Muscle of arm (tissue), 12 donors: Measurements from ENCODE around the gene PROM2. TPM values are rescaled to one million over a fixed set of nuclear protein-coding genes. Genes with fewer than 3 reads are reported as not detected.

Experiments
- DNase-seq: peaks from one replicate; pipeline ENCODE4 v3.0.0-alpha.2; 2013
- polyA plus RNA-seq, 12 donors: library from polyadenylated mRNA; unstranded; fragments of 120-200 nt; gene quantifications; one replicate each; pipeline ENCODE4 v1.2.1, GENCODE V29; 2013; ENCODE audit not compliant: insufficient read length in 12 of 12

Gene PROM2
- polyA plus RNA-seq, 12 donors, result 0.41 to 15.6 (median 1.1) TPM; not detected in 2

GRCh38 chr2:95320344-95320712 lies 46.1 kb downstream of the PROM2 start:
- no peak for DNase-seq

- no peak for DNase-seq
Measured at GRCh38 chr2:95320986-95321767, 46.9 kb downstream of the PROM2 start.

DNA sequence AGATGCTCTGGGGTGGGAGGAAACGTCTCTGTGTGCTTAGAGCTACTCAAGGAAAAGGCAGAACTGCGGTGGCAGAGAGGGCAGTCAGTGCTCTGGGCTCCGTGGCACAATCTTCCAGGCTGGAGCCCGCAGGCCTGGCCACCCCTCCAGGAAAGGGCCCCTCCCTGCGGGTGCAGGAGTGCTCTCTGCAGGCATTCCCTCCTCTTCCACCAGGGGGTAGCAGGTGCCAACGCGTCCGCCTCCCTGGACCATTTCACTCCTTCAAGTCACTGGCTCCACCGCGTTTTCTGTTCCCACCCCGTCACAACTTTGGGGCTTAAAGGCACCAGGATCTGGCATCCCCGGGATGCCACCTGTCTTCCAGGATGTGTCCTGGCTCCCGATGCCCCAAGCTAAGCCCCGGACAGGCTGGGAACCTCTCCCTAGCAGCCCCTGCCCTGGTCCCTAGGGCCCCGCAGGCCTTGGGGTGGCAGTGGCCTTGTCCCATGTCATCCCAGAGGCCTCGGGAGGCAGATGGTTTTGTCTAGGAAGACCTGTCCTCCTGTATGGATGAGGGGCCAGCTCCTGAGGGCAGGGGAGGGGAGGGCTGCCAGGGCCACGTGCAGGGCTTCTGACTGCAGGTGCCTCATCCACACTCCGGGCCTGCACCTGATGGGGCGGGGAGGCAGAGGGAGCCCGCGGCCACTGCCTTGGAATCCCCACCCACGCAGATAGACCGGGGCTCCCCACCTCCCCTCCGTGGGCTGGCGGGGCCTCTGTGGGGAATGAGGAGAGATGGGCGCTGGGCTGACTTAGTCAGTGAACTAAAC lies 49.3 kb downstream of the PROM2 start:
- no peak for DNase-seq

DNA sequence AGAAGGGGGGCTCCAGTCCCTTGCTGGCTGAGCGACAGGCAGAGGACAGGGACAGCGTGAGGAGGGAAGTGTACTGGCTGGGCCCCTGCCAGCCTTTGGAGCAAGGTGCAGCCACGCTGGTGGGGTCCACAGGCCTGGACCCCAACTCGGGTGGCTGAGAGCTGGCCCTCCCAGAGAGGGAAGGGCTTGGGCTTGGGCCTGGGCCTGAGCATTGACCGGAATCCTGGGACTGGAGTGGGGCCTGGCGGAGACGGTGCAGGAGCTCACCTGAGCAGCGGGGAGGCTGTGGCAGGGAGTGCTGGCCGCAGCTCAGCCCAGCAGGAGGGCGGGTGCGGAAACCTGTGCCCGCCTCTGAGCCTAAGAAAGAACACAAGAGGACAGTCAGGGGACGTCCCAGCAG lies 50.8 kb downstream of the PROM2 start:
- DNase-seq, result no peak

GRCh38 chr2:95325590-95326432 lies 51.6 kb downstream of the PROM2 start:
- DNase-seq, result no peak

DNA sequence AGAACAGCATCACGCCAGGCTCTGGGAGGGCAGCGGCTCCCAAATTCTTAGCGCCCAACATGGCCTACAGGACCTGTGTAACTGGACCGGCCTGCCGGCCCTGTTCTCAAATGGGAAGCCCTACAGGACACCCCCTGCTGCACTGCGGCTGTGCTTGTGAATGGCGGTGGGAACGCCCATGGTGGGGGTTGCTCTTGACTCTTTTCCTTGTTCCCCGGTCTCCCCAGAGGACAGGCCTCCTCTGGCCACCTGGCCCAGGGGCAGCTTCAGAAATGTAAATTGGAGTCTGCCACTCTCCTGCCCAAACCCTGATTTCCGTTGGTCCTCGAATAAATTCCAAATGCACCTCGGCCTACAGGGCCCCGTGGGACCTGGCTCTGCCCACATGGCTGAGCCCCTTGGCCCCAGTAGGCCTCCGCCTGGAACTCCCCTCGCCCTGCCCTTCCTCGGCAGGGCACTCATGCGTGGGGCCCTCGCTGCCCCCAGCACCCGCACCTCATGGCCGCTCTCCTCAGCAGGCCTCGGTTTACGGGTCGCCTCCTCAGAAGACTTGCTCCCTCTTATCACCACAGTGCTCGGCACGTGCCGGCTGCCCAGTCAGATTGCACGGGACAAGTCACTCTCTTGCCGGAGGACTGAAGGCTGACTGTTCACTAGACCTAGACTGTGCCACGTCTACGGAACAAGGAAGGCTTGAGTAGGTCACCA lies 52.3 kb downstream of the PROM2 start:
- DNase-seq, result no peak

GRCh38 chr2:95327861-95328260 lies 53.6 kb downstream of the PROM2 start:
- no peak for DNase-seq

- DNase-seq, result no peak
Measured at GRCh38 chr2:95328358-95329125, 54.3 kb downstream of the PROM2 start.

- no peak for DNase-seq
Measured at GRCh38 chr2:95329401-95329800, 55.2 kb downstream of the PROM2 start.

- DNase-seq, result no peak
Measured at GRCh38 chr2:95329891-95330793, 55.9 kb downstream of the PROM2 start.

DNA sequence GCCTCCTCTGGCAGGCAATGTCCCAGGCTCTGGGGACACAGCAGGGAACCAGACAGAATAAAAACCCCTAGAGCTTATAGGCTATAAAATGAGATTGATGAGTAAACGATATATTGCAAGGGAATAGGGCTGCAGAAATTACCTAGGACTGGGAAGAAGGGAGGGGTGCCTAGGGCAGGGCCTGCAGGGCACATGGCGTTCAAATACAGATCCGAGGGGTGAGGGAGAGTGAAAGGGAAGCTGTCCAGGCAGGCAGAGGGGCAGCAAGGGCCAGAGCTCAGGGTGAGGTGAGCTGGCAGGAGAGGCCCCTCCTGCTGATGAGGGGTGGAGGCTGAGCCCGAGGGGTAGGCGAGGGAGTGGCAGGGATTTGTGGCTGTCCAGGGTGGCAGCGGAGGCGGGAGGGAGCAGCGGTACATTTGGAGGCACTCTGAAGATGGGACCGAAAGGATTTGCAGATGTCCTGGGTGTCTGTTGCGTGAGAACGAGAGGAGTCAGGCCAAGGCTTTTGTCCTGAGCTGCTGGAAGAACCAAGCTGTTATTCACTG lies 56.6 kb downstream of the PROM2 start:
- DNase-seq, result no peak

GRCh38 chr2:95331606-95332005 lies 57.4 kb downstream of the PROM2 start:
- no peak for DNase-seq

GRCh38 chr2:95332036-95332435 lies 57.8 kb downstream of the PROM2 start:
- no peak for DNase-seq

DNA sequence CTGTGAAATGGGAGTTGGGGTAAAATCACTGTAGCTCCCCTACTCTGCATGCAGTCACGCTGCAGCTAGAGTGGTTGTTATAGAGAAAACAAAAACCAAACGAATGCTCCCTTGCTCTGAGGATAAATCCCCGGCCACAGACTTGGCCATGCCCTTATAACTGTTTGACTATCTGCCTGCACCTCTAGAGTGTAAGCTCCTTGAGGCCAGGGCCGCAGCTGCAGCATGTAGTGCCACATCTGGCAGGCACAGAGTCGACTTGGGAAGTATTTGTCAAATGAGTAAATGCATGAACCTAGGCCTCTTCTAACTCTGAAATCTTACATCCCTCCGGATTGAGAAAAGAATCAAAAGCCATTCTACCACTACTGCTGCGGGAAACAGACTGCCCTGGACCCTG lies 58.8 kb downstream of the PROM2 start:
- no peak for DNase-seq

DNA sequence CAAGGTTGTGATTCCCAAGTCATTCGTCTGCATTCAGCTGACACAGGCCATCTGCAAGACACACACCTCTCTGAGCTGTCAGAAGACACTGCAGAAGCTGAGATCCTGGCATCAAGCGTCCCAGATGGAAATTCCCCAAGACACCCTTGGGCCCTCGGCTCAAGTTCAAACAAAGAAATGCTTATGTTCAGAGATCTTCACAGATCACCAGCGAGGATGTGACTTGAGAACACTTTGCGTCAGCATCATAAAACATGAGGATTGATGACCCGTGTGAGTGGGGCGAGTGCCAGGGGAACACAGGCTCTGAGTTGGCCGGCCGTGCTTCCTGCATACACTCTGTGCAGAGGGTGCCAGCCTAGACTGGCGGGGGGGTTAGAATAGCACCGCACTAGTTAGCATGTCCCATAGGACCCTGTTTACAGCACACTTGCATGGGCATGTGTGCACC lies 59.7 kb downstream of the PROM2 start:
- DNase-seq, result no peak

DNA sequence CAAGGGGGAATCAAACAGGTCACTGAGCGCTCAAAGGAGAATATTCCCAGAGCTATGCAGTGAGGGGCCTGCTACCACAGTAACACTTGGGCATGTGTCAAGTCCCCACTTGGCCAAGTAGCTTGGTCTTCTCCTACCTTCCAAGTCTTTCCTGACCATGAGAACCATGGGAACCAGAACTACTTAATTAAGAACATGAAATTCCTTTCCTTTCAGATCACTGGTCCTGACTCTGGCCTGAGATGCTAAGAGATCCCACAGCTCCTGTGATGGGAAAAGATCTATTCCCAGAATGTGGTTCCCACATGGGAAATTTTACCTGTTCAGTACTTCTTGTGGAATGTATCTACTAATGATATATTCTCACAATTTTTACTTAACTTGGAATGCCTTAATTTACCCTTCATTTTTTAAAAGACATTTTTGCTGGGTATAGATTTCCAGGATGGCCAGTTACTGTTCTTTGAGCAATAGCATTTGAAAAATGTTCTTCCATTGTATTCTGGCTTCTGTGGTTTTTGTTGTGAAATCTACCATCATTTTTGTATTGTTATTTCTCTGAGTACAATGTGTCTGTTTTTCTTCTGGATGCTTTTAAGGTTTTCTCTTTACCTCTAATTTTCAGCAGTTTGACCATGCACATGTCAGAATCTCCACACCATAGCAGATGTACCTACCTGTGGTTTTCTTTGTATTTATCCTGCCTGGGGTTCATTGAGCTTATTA lies 60.8 kb downstream of the PROM2 start:
- DNase-seq, result no peak

- DNase-seq, result no peak
Measured at GRCh38 chr2:95336406-95336805, 62.2 kb downstream of the PROM2 start.

GRCh38 chr2:95337829-95338228 lies 63.6 kb downstream of the PROM2 start:
- DNase-seq, result no peak
